HG02610 (cell line): ENCODE measurements around the gene ELL.

ENCODE experiments used
- ATAC-seq: cut with Tn5 transposase; IDR thresholded peaks from one replicate; pipeline ENCODE4 v1.9.1; 2021; ENCODE audit warnings: mild to moderate bottlenecking, moderate library complexity; ENCODE audit not compliant: unreplicated experiment

Gene ELL

GRCh38 chr19:18436671-18437490, 85.0 kb downstream of the ELL start:
- peak; percentile 41 for ATAC-seq

- ATAC-seq = no peak
These were observed 85.8 kb downstream of the ELL start for GRCh38 chr19:18435842-18436670.

- ATAC-seq = no peak
These were observed 86.6 kb downstream of the ELL start for GRCh38 chr19:18435178-18435841.

- no peak for ATAC-seq
These were observed 87.3 kb downstream of the ELL start for GRCh38 chr19:18434411-18435175.

- no peak for ATAC-seq
These were observed 88.0 kb downstream of the ELL start for GRCh38 chr19:18433735-18434398.

GRCh38 chr19:18433015-18433691, 88.7 kb downstream of the ELL start:
- ATAC-seq = no peak

GRCh38 chr19:18432275-18433014, 89.4 kb downstream of the ELL start:
- no peak for ATAC-seq

- no peak for ATAC-seq
These were observed 90.3 kb downstream of the ELL start for GRCh38 chr19:18431351-18432197.

- no peak for ATAC-seq
These were observed 91.3 kb downstream of the ELL start for GRCh38 chr19:18430417-18431144.

- ATAC-seq = no peak
These were observed 92.0 kb downstream of the ELL start for GRCh38 chr19:18429717-18430416.

- ATAC-seq = peak; percentile 56
These were observed 92.8 kb downstream of the ELL start for GRCh38 chr19:18428787-18429674.

GRCh38 chr19:18428173-18428786, 93.6 kb downstream of the ELL start:
- no peak for ATAC-seq

- no peak for ATAC-seq
These were observed 94.1 kb downstream of the ELL start for GRCh38 chr19:18427743-18428113.

GRCh38 chr19:18427080-18427742, 94.7 kb downstream of the ELL start:
- ATAC-seq = no peak

- no peak for ATAC-seq
These were observed 95.5 kb downstream of the ELL start for GRCh38 chr19:18426416-18426767.
